Stimulated activated CD4-positive, alpha-beta T cell treated with anti-CD3 and anti-CD28 coated beads, TNF-alpha, amount 100 ng/mL, for 1 hour (primary cell): Measurements from ENCODE around the gene GAB1.

ENCODE experiments used
- DNase-seq, 3 donors: peaks; one replicate each; pipeline ENCODE4 v3.0.0-alpha.2; 2020; ENCODE audit warnings: low read depth in 3 of 3, low spot score in 1 of 3

GAB1 gene

GRCh38 chr4:143357161-143357845, 20.6 kb downstream of the GAB1 start:
- DNase-seq: no peak

GRCh38 chr4:143358419-143358818, 21.7 kb downstream of the GAB1 start:
- no peak for DNase-seq

DNA sequence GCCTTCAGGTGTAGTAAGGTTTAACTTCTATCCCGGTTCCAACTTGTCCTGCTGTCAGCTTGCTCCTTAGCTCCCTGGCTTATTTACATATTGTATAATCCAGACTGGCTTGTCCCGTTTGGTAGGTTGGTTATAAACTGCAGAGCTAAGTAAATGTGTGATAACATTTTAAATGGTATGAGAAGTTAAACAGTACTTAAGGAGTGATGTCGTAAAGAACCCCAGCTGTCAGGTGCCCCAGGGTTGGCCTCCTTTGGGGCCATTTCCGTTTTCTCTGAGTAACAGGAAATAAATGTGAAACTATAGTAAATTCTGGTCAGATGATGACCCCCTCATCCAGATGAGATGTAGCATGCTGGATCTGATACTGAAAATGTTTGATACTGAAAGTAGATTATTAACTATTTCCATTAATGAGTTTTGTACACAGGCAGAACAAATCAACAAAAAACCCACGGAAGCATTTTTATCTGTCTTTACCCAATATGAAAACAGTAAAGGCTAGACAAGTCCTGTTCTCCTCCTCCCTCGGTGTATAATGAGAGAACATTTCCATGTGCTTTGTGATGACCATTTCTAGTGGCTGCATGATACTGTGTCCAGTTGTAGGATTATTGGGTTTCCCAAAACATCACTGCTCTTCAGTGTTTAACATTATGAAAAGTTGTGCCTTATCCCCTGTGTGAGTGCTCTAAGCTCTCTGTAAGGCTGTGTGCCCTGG, 22.4 kb downstream of the GAB1 start:
- no peak for DNase-seq

DNA sequence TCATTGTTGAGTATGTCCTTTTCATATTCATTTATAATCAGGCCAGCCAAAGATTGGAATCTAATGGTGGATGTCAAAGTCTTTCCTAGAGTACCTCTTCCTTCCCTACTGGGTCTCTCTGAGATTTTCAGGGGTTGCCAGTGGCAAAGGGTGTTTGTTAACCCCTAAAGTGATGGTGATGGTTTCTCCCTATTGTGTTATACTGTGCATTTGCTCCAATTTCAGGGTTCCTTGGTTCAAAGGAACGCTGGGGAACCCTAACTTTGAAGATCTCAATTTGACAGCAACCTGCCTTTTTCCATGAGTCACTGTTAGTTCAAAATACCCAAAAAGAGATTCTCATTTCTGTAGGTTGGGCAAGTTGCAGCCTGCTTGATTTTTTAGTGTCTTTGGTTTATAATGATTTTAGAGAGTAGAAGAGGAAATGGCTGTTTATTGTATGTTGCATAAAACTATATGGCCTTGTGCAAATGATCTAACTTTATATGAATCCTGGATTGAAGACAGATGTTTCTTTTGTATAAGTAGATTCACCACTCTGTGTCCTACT, 23.0 kb downstream of the GAB1 start:
- DNase-seq: no peak

GRCh38 chr4:143360838-143361625, 24.4 kb downstream of the GAB1 start:
- DNase-seq: no peak

DNA sequence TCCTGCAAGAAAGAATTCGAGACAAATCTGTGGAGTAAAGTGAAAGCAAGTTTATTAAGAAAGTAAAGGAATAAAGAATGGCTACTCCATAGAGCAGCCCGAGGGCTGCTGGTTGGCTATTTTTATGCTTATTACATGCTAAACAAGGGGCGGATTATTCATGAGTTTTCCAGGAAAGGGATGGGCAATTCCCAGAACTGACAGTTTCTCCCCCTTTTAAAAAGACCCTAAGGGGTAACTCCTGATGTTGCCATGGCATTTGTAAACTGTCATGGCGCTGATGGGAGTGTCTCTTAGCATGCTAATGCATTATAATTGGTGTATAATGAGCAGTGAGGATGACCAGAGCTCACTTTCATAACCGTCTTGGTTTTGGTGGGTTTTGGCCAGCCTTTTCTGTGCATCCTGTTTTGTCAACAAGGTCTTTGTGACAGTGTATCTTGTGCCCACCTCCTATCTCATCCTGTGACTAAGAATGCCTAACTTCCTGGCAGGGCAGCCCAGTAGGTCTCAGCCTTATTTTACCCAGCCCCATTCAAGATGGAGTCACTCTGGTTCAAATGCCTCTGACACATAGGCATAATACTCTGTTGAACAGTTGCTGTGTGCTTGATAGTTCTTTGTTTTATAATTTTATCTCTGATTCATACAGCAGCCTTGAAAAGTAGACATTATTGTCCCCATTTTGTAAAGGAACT, 25.8 kb downstream of the GAB1 start:
- no peak for DNase-seq

DNA sequence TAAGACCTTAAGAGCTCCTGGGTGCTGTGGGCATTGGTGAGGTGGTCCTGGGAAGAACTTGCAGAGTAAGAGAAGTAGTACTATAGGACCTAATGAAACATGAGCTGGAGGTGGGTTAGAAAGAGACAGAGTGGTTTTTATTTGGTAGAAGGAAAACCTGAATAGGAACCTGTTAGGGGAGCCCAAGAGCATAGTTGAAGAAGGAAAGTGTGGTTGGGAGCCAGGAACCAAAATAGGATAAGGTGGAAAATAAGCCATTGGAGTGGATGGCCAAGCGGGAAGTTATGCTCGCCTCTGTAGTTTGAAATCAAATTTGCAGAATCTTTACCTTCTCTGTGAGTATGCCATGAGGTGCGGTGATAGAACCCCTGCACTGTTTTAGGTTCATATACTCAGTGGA, 26.7 kb downstream of the GAB1 start:
- DNase-seq: no peak

DNA sequence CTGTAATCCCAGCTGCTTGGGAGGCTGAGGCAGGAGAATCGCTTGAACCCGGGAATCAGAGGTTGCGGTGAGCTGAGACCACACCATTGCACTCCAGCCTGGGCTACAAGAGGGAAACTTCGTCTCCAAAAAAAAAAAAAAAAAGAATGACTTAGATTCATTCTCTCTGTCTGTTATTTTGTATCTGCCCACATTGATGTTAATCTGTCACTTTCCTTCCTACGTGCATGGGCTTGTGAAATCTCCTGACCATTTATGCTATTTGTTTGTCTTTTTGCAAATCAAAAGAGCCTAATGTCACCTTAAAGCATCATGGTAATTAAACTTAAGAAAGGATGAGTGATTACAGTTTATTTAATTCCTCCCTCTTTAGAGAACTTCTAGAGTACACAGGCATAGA, 27.4 kb downstream of the GAB1 start:
- no peak for DNase-seq

DNA sequence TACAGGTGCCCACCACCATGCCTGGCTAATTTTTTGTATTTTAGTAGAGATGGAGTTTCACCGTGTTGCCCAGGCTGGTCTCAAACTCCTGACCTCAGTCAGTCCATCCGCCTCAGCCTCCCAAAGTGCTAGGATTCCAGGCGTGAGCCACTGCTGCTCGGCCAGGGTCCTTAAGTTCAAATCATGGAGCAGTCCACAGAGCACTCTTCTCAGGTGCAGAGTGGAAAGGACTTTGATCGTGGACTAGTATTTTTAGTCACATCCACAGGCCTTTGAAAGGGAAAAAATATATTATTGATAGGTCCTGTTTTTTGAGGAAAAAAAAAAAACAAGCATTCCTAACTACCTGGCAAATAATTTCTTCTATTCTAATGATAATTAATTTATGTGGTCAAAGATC, 31.2 kb downstream of the GAB1 start:
- DNase-seq: no peak

DNA sequence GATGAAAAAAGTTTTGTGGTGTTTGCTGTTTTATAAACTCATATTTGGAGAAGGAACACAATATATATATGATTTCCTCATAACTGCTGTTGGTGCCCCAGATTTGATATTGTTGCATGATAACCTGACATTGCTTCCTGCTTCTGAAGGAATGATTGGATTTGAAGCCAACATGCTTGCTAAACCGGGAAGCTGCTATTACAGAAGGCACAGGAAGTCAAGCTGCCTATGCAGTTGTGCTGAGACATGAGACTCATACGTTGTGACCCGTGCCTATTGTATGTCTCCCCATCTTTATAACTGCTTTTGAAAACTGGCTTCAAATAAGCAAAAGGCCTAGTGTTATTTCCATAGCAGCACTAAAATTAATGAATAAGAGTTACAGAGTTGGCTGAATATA, 32.9 kb downstream of the GAB1 start:
- no peak for DNase-seq

GRCh38 chr4:143372093-143372915, 35.6 kb downstream of the GAB1 start:
- DNase-seq: no peak

DNA sequence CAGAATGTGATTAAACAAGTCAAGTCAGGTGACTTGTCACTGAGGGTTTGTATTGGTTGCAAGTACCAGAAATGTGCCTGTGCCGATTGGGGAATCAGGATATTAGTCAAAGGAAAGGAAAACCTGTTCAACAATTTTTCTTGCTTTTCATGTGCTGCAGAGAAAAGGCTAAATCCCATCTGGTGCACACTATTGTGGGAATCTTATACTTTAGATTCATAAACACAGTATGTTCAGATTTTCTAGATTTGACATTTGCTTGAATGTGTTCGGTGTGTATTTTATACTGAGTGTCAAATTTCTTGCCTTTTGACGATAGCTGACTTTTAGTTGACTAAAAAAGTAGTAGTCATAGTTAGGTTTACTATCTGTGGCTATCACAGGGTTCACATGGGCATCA, 37.6 kb downstream of the GAB1 start:
- no peak for DNase-seq

DNA sequence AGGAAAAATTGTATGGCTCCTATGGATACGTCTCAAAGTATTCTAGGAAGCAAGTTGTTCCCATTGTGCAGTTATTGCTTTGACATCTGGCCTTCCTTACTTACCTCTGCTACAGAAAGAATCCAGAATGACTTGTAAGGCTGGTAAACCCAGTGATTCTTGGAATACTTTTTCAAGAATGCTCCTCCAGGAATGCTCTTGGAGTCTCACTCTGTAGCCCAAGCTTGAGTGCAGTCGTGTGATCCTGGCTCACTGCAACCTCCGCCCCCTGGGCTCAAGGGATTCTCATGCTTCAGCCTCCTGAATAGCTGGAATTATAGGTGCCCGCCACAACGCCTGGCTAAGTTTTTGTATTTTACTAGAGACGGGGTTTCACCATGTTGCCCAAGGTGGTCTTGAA, 38.1 kb downstream of the GAB1 start:
- no peak for DNase-seq

DNA sequence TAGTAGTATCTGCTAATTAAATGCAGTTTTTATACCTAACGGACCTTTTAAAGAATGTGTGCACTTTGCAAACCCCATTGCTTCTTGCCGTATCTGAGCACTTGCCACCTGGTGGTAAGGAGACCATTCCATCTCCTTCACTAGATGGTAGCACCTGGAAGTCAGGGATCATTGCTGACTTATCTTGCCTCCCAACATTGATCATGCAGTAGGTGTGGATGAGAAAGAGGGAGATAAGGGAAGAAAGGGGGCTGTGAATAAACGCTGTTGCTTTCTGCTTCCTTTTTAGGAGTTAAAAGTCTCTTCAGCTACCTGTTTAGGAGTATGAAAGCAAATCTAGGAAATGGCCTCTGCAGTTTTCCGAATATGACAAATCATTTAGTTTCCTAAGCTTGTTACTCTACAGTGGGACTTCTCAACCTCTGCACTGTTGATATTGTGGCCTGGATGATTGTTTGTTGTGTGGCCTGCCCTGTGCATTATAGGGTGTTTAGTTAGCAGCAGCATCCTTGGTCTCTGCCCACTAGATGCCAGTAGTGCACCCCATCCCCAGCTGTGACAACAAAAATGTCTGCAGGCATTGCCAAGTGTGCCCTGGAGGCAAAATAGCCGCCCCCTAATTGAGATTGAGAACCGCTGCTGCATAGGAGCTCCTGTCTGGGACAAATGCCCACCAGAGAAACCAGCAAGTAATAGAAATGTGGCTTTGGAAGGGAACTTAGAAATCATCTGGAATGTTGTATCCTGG, 38.8 kb downstream of the GAB1 start:
- no peak for DNase-seq

- no peak for DNase-seq
Measured at GRCh38 chr4:143377611-143378099, 41.0 kb downstream of the GAB1 start.

DNA sequence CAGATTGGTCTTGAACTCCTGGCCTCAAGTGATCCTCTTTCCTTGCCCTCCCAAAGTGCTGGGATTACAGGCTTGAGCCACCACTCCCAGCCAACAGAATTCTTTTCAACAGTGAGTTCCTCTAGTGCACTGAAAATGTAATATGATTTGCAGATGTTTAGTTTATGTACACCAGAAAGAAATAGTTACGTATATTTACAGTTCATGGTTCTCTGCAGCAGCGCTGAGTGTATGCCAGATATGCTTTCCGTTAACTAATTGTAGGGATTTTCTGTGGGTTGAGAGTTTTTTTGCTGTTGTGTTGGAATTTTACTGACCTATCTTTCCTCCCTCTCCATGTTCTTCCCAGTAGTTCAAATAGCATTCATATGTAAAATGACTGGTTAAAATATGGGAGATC, 44.0 kb downstream of the GAB1 start:
- no peak for DNase-seq

GRCh38 chr4:143381189-143382118, 44.8 kb downstream of the GAB1 start:
- no peak for DNase-seq

GRCh38 chr4:143382596-143382995, 45.9 kb downstream of the GAB1 start:
- DNase-seq: no peak
